Osteoblast (primary cell): ENCODE results near the gene PCDHA11. TPM values are rescaled to one million over a fixed set of nuclear protein-coding genes. Genes with fewer than 3 reads are reported as not detected.
"Not testable (repeated sequence)": the region's sequence is repeated elsewhere in the genome, so short reads cannot be mapped to it uniquely, and the experiment has no call there.

Experiments
- DNase-seq: peaks from one replicate; pipeline ENCODE4 v3.0.0; 2011; ENCODE audit warnings: low spot score, mixed read lengths; ENCODE audit not compliant: insufficient read length; ENCODE audit errors: missing footprints
- H2AFZ ChIP-seq: 2 replicates; pipeline ENCODE4 v1.6.0; 2011; ENCODE audit warnings: mild to moderate bottlenecking, low read length
- H3K27ac ChIP-seq: 2 replicates; pipeline ENCODE4 v1.5.1; 2011; ENCODE audit warnings: mild to moderate bottlenecking, low read depth, low read length, moderate library complexity
- H3K27me3 ChIP-seq: 2 replicates; pipeline ENCODE4 v1.6.0; 2012; ENCODE audit warnings: mild to moderate bottlenecking, control low read depth, inconsistent platforms, low read length, moderate library complexity; ENCODE audit not compliant: insufficient read depth
- H3K36me3 ChIP-seq: 2 replicates; pipeline ENCODE4 v1.5.1; 2011; ENCODE audit warnings: mild to moderate bottlenecking, low read length, control low read depth, moderate library complexity; ENCODE audit not compliant: insufficient read depth
- H3K4me1 ChIP-seq: 2 replicates; pipeline ENCODE4 v1.5.1; 2011; ENCODE audit warnings: mild to moderate bottlenecking, low read length, control low read depth, moderate library complexity; ENCODE audit not compliant: insufficient read depth
- H3K4me2 ChIP-seq: 2 replicates; pipeline ENCODE4 v1.6.0; 2011; ENCODE audit warnings: mild to moderate bottlenecking, low read length; ENCODE audit not compliant: insufficient read depth
- H3K4me3 ChIP-seq: fragments of 200-600 bp; sonication (generic); 3 replicates; pipeline ENCODE4 v1.5.1; 2012; ENCODE audit warnings: mild to moderate bottlenecking, low read length, inconsistent platforms; ENCODE audit not compliant: insufficient read depth
- H3K79me2 ChIP-seq: 2 replicates; pipeline ENCODE4 v1.6.0; 2012; ENCODE audit warnings: mild to moderate bottlenecking, low read length, control low read depth, inconsistent platforms; ENCODE audit not compliant: insufficient read depth
- H3K9me3 ChIP-seq: 2 replicates; pipeline ENCODE4 v1.5.1; 2011; ENCODE audit warnings: low read depth, low read length, control low read depth
- H4K20me1 ChIP-seq: 2 replicates; pipeline ENCODE4 v1.6.0; 2012; ENCODE audit warnings: mild to moderate bottlenecking, low read length, control low read depth; ENCODE audit not compliant: insufficient read depth
- CTCF ChIP-seq: IDR thresholded peaks from 2 replicates; pipeline ENCODE4 v1.5.1; 2011; ENCODE audit warnings: mild to moderate bottlenecking, low read depth, low read length, moderate library complexity; ENCODE audit errors: extremely low read depth
- total RNA-seq: library from RNA; depleted of rRNA; stranded (reverse); fragments of >200 nt; gene quantifications from 2 replicates; pipeline ENCODE4 v1.2.3, GENCODE V29; 2012

PCDHA11 gene
- total RNA-seq, 1 donor, result 0.36 TPM

GRCh38 chr5:140823475-140823874 lies 45.3 kb upstream of the PCDHA11 start:
- H3K9me3 ChIP-seq, result no peaks in the 10 kb centered on the region
- H3K4me1 ChIP-seq, result no peaks in the 10 kb centered on the region
- no peak overlapping the region for H3K4me3 ChIP-seq
- no peak overlapping the region for H3K4me2 ChIP-seq
- H3K36me3 ChIP-seq, result no peaks in the 10 kb centered on the region
- H3K27ac ChIP-seq, result no peak overlapping the region
- no peaks in the 10 kb centered on the region for H4K20me1 ChIP-seq
- DNase-seq, result no peak
- H3K27me3 ChIP-seq, result no peaks in the 10 kb centered on the region
- H3K79me2 ChIP-seq, result no peaks in the 10 kb centered on the region
- H2AFZ ChIP-seq, result no peak overlapping the region
- TF ChIP-seq CTCF, result no peak

- TF ChIP-seq CTCF, result no peak
- no peak within 1 kb of the TSS for H3K4me2 ChIP-seq
- no peaks in the 10 kb centered on the region for H3K36me3 ChIP-seq
- no peaks in the 10 kb centered on the region for H4K20me1 ChIP-seq
- peak within 1 kb of the TSS; percentile 41 for H3K4me3 ChIP-seq
- H3K27me3 ChIP-seq, result no peaks in the 10 kb centered on the region
- no peaks in the 10 kb centered on the region for H3K9me3 ChIP-seq
- H3K79me2 ChIP-seq, result no peaks in the 10 kb centered on the region
- DNase-seq, result no peak
- H3K27ac ChIP-seq, result no peak within 1 kb of the TSS
- H3K4me1 ChIP-seq, result no peaks in the 10 kb centered on the region
- H2AFZ ChIP-seq, result no peak within 1 kb of the TSS
Measured at GRCh38 chr5:140827704-140828361, 40.9 kb upstream of the PCDHA11 start, which contains the start of gene PCDHA6. PCDHA6 (plus strand) TSS chr5:140827960; CDS start chr5:140828092, 132 bp downstream.

GRCh38 chr5:140828362-140828737 lies 40.4 kb upstream of the PCDHA11 start:
- H3K4me1 ChIP-seq, result no peaks in the 10 kb centered on the region
- H3K4me2 ChIP-seq, result no peak overlapping the region
- no peak for DNase-seq
- no peaks in the 10 kb centered on the region for H3K9me3 ChIP-seq
- H3K79me2 ChIP-seq, result no peaks in the 10 kb centered on the region
- H3K27me3 ChIP-seq, result no peaks in the 10 kb centered on the region
- H3K27ac ChIP-seq, result no peak overlapping the region
- no peaks in the 10 kb centered on the region for H4K20me1 ChIP-seq
- no peaks in the 10 kb centered on the region for H3K36me3 ChIP-seq
- no peak for TF ChIP-seq CTCF
- H3K4me3 ChIP-seq, result peak overlapping the region; percentile 41
- H2AFZ ChIP-seq, result no peak overlapping the region

GRCh38 chr5:140829511-140830501 lies 39.0 kb upstream of the PCDHA11 start:
- not testable (repeated sequence) for H3K4me2 ChIP-seq, H3K79me2 ChIP-seq, H3K9me3 ChIP-seq, H3K4me3 ChIP-seq, H2AFZ ChIP-seq, H3K36me3 ChIP-seq, H3K27ac ChIP-seq, H3K4me1 ChIP-seq, DNase-seq, H3K27me3 ChIP-seq, H4K20me1 ChIP-seq
